OCI-LY7 (cell line): Measurements from ENCODE around the gene AKAP17A. TPM values are rescaled to one million over a fixed set of nuclear protein-coding genes. Genes with fewer than 3 reads are reported as not detected.

Experiments
- BruUV-seq: library from RNA; stranded (reverse); fragments of 400-500 nt; replicated peaks from 2 replicates; lab custom pipeline; 2021; lab: Mats Ljungman, UMichigan
- CTCF ChIA-PET: fragments of 300-600 bp; sonication (Branson Sonifier 250); formaldehyde crosslinking; loops from one replicate; lab custom pipeline; 2022; ENCODE audit warnings: antibody characterized with exemption; ENCODE audit not compliant: unreplicated experiment; lab: Charles Lee
- POLR2A ChIA-PET: fragments of 300-600 bp; sonication (Branson Sonifier 250); formaldehyde crosslinking; loops from one replicate; lab custom pipeline; 2022; ENCODE audit warnings: antibody characterized with exemption; lab: Charles Lee
- DNase-seq: peaks from one replicate; pipeline ENCODE4 v3.0.0-alpha.2; 2015; ENCODE audit warnings: low spot score
- H2AFZ ChIP-seq: fragments of 200-600 bp; sonication (generic), shearing (Covaris generic); 2 replicates; pipeline ENCODE4 v1.6.1; 2014; ENCODE audit warnings: mild to moderate bottlenecking, antibody characterized with exemption, low read length, moderate library complexity
- H3K27ac ChIP-seq: fragments of 200-600 bp; sonication (generic); 2 replicates; pipeline ENCODE4 v1.5.1; 2014; ENCODE audit warnings: mixed run types, low read depth, mild to moderate bottlenecking, moderate library complexity, low read length, inconsistent platforms; ENCODE audit not compliant: poor library complexity, severe bottlenecking
- H3K36me3 ChIP-seq: fragments of 200-600 bp; sonication (generic); 2 replicates; pipeline ENCODE4 v1.6.1; 2014; ENCODE audit warnings: mild to moderate bottlenecking, antibody characterized with exemption, low read length, moderate library complexity, mixed read lengths; ENCODE audit not compliant: insufficient read depth
- H3K4me1 ChIP-seq: fragments of 200-600 bp; sonication (generic); 2 replicates; pipeline ENCODE4 v1.5.1; 2014; ENCODE audit warnings: mild to moderate bottlenecking, low read length; ENCODE audit not compliant: insufficient read depth, poor library complexity, severe bottlenecking
- H3K4me2 ChIP-seq: fragments of 200-600 bp; sonication (generic); 2 replicates; pipeline ENCODE4 v1.6.1; 2014; ENCODE audit warnings: mild to moderate bottlenecking, low read length
- H3K4me3 ChIP-seq: fragments of 200-600 bp; sonication (generic); 2 replicates; pipeline ENCODE4 v1.5.1; 2014; ENCODE audit warnings: mild to moderate bottlenecking, low read depth, low read length; ENCODE audit not compliant: poor library complexity, severe bottlenecking
- H3K79me2 ChIP-seq: fragments of 200-600 bp; sonication (generic); 2 replicates; pipeline ENCODE4 v1.6.1; 2016; ENCODE audit warnings: low read depth, mild to moderate bottlenecking, low read length, moderate library complexity, mixed read lengths; ENCODE audit not compliant: insufficient read depth
- H3K9me2 ChIP-seq: fragments of 200-600 bp; sonication (generic); 2 replicates; pipeline ENCODE4 v1.6.1; 2016; ENCODE audit warnings: mild to moderate bottlenecking, low read length, mixed read lengths; ENCODE audit not compliant: insufficient read depth
- H3K9me3 ChIP-seq: fragments of 200-600 bp; sonication (generic); 2 replicates; pipeline ENCODE4 v1.6.1; 2014; ENCODE audit warnings: mild to moderate bottlenecking, mixed run types, low read length, mixed read lengths
- H4K20me1 ChIP-seq: fragments of 200-600 bp; sonication (generic); 2 replicates; pipeline ENCODE4 v1.6.1; 2014; ENCODE audit warnings: mild to moderate bottlenecking, antibody characterized with exemption, low read length, moderate library complexity, mixed read lengths; ENCODE audit not compliant: insufficient read depth
- CTCF ChIP-seq: fragments of 200-600 bp; sonication (generic); conservative IDR thresholded peaks from 2 replicates; pipeline ENCODE4 v1.5.1; 2014; ENCODE audit warnings: mild to moderate bottlenecking, antibody characterized with exemption, low read length, moderate library complexity, mixed read lengths
- EZH2phosphoT487 ChIP-seq: fragments of 200-600 bp; sonication (generic); IDR thresholded peaks from 2 replicates; pipeline ENCODE4 v1.6.1; 2018; ENCODE audit warnings: low read depth, borderline replicate concordance, mild to moderate bottlenecking, mixed run types, antibody characterized with exemption, low read length, moderate library complexity, mixed read lengths
- intact Hi-C: fragments of 100-400 bp; cut with micrococcal nuclease; formaldehyde crosslinking; loops from one replicate; pipeline ENCODE4 v1.10.0; 2022; ENCODE audit not compliant: unreplicated experiment
- total RNA-seq, 2 experiments: library from RNA; depleted of rRNA in 1 of 2; stranded (reverse); fragments of >200 nt in 1 of 2; shearing (Covaris generic) in 1 of 2; gene quantifications; 2 replicates each; pipeline ENCODE4 v1.2.3, GENCODE V29; 2014 to 2022

Gene AKAP17A
- total RNA-seq, 2 experiments from 2014 or later: 64.2 to 64.9 TPM

DNA sequence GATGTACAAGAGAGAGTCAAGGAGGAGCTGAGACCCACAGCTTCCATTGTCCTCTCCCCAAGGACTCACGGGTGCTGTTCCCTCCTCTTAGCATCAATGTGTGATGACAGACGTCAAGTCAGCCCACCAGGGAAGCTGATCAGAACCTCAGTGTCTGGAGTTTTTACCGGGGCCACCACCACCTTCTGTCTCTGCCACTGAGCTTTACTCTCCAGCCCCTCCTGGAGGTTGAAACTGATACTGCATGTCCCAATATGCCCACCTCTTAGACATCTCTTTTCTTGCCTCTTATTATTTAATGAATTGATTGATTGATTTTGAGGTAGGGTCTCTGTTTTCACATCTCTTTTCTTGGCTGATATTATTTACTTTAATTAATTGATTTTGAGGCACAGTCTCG, 10.3 kb upstream of the AKAP17A start:
- no peaks in the 10 kb centered on the region for H4K20me1 ChIP-seq
- peak; percentile 90 for TF ChIP-seq CTCF
- TF ChIP-seq EZH2phosphoT487: no peak
- ChIA-PET CTCF (no interaction called here), POLR2A (no interaction called here)
- no TSS peak for BruUV-seq
- no peaks in the 10 kb centered on the region for H3K36me3 ChIP-seq
- no peak overlapping the region for H3K4me3 ChIP-seq
- H3K4me1 ChIP-seq: peaks cover 17% of the 10 kb centered on the region
- peak; percentile 85 for DNase-seq
- intact Hi-C loops: loop anchor here (1.0 to 2.0 kb wide), 3 partner anchors 44 to 127 kb away; partner anchors contain the start of gene P2RY8
- no peaks in the 10 kb centered on the region for H3K79me2 ChIP-seq
- no peaks in the 10 kb centered on the region for H3K9me2 ChIP-seq
- peak overlapping the region; percentile 19; the same call in 1 of the 2 replicates for H2AFZ ChIP-seq
- no peak overlapping the region; the same call in 1 of the 2 replicates for H3K4me2 ChIP-seq
- no peaks in the 10 kb centered on the region for H3K9me3 ChIP-seq
- H3K27ac ChIP-seq: no peak overlapping the region

GRCh38 chrX:1582686-1583437, 8.5 kb upstream of the AKAP17A start:
- Histone ChIP-seq H3K9me3 (no peaks in the 10 kb centered on the region), H3K4me1 (peaks cover 30% of the 10 kb centered on the region), H3K4me2 (peak overlapping the region; percentile 51), H3K4me3 (peak overlapping the region; percentile 21), H3K79me2 (no peaks in the 10 kb centered on the region), H4K20me1 (no peaks in the 10 kb centered on the region), H3K9me2 (no peaks in the 10 kb centered on the region), H2AFZ (peak overlapping the region; percentile 97), H3K36me3 (no peaks in the 10 kb centered on the region), H3K27ac (peak overlapping the region; percentile 9)
- intact Hi-C loops: no loop called here
- no TSS peak for BruUV-seq
- CTCF ChIA-PET: no interaction called here
- no peak for TF ChIP-seq CTCF
- no peak for TF ChIP-seq EZH2phosphoT487
- peak; percentile 58 for DNase-seq
- POLR2A ChIA-PET: no interaction called here
